ENCODE measurements around the gene PMP22. TPM values are rescaled to one million over a fixed set of nuclear protein-coding genes. Genes with fewer than 3 reads are reported as not detected.

PMP22 gene
- total RNA-seq, 4 donors from 2014 or later = 224 to 387 (median 297) TPM

- DNase-seq (ENCODE audit: low spot score) = no peak
- no peak for TF ChIP-seq CTCF (IDR thresholded peaks at IDR 0.05)
- no peak for ATAC-seq (ENCODE audit: low FRiP score)
Observed at GRCh38 chr17:15194859-15195277, 70.3 kb downstream of the PMP22 start.

GRCh38 chr17:15185625-15185991 lies 79.5 kb downstream of the PMP22 start:
- TF ChIP-seq CTCF (IDR thresholded peaks at IDR 0.05) = no peak
- ATAC-seq (ENCODE audit: low FRiP score) (no peak), DNase-seq (ENCODE audit: low spot score) (no peak)

DNA sequence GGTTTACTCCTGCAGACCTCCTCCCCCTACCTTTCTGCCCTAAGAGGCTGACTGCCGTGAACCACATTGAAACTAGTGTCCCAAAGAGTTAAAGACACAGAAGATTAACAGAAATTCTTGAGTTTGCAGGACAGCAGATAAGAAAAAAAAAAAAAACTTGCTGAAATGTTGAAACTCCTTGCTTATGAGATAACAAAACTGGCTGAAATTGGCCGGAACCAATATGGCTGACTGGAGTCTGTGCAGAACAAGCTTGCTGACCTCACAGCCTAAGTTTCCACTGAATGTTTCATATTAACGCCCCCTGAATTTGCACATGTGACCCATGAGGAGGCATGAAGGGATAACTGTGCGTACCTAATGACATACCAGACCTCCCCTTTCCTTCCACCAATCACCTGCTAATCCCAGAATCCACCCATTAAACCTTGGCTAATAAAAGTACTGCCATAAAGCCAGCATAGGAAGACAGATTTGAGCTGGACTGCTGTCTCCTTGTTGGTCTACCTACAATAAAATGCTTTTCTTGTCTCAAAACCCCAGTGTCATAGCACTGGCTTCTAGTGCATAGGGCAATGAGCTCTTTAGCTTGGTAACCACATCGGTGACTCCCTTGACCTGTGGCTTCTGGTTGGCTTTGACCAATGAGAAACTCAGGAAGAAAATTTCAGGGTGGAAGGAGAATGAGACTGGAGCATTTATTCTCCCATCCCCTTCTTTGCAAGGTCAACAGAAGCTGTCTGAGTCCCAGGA lies 80.1 kb downstream of the PMP22 start:
- no peak for DNase-seq (ENCODE audit: low spot score)
- no peak for TF ChIP-seq CTCF (IDR thresholded peaks at IDR 0.05)
- no peak for ATAC-seq (ENCODE audit: low FRiP score)

- no peak for DNase-seq (ENCODE audit: low spot score)
- TF ChIP-seq CTCF (IDR thresholded peaks at IDR 0.05) = no peak
- ATAC-seq (ENCODE audit: low FRiP score) = no peak
Observed at GRCh38 chr17:15181816-15182215, 83.3 kb downstream of the PMP22 start.

DNA sequence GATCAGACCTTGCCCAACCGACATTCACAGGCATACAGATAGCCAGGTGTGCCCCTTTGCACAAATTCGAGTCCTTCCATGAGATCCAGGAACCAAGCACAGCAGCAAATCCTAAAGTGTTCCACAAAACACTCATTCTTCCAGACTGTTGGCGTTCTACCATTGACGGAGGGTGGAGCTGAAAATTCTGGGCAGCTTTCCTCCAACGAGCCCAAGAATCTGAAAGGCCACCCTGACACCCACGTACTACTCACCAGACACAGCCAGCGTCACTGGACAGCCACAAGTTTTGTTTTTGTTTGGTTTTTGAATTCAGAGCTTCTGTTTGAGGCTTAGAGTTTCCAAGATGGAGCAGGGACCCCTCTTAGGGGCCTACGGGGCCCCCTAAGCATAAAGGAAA lies 83.8 kb downstream of the PMP22 start:
- DNase-seq (ENCODE audit: low spot score) = no peak
- no peak for TF ChIP-seq CTCF (IDR thresholded peaks at IDR 0.05)
- ATAC-seq (ENCODE audit: low FRiP score) = no peak

- ATAC-seq (ENCODE audit: low FRiP score) (no peak), DNase-seq (ENCODE audit: low spot score) (no peak)
- no peak for TF ChIP-seq CTCF (IDR thresholded peaks at IDR 0.05)
Observed at GRCh38 chr17:15180121-15180561, 85.0 kb downstream of the PMP22 start.

Small RNA genes within 50 kb of the gene (small RNA-seq; reads per million reads assigned to genes)
- gene MIR4731 (0.64 reads per million), gene RNU6-799P (not detected)

Other genes starting within 250 kb of the PMP22 start
- gene TEKT3, start 76.3 kb upstream of the PMP22 start, total RNA-seq = under 1 TPM in 2 of 4 donors, not detected in 2; 0.44 to 0.79 TPM
- gene CDRT4, start 202.3 kb upstream of the PMP22 start, total RNA-seq = 1 to 10 TPM; 1.3 to 7.9 (median 2.6) TPM

All from omental fat pad (tissue), 4 donors.